OCI-LY7 (cell line): Measurements from ENCODE around the gene ZRSR2. TPM values are rescaled to one million over a fixed set of nuclear protein-coding genes. Genes with fewer than 3 reads are reported as not detected.
"Not testable (repeated sequence)": the region's sequence is repeated elsewhere in the genome, so short reads cannot be mapped to it uniquely, and the experiment has no call there.

Experiments used
- BruUV-seq: library from RNA; stranded (reverse); fragments of 400-500 nt; replicated peaks from 2 replicates; lab custom pipeline; 2021; lab: Mats Ljungman, UMichigan
- CTCF ChIA-PET: fragments of 300-600 bp; sonication (Branson Sonifier 250); formaldehyde crosslinking; loops from one replicate; lab custom pipeline; 2022; ENCODE audit warnings: antibody characterized with exemption; ENCODE audit not compliant: unreplicated experiment; lab: Charles Lee
- POLR2A ChIA-PET: fragments of 300-600 bp; sonication (Branson Sonifier 250); formaldehyde crosslinking; loops from one replicate; lab custom pipeline; 2022; ENCODE audit warnings: antibody characterized with exemption; lab: Charles Lee
- DNase-seq: peaks from one replicate; pipeline ENCODE4 v3.0.0-alpha.2; 2015; ENCODE audit warnings: low spot score
- H2AFZ ChIP-seq: fragments of 200-600 bp; sonication (generic), shearing (Covaris generic); 2 replicates; pipeline ENCODE4 v1.6.1; 2014; ENCODE audit warnings: mild to moderate bottlenecking, antibody characterized with exemption, low read length, moderate library complexity
- H3K27ac ChIP-seq: fragments of 200-600 bp; sonication (generic); 2 replicates; pipeline ENCODE4 v1.5.1; 2014; ENCODE audit warnings: mixed run types, low read depth, mild to moderate bottlenecking, moderate library complexity, low read length, inconsistent platforms; ENCODE audit not compliant: poor library complexity, severe bottlenecking
- H3K36me3 ChIP-seq: fragments of 200-600 bp; sonication (generic); 2 replicates; pipeline ENCODE4 v1.6.1; 2014; ENCODE audit warnings: mild to moderate bottlenecking, antibody characterized with exemption, low read length, moderate library complexity, mixed read lengths; ENCODE audit not compliant: insufficient read depth
- H3K4me1 ChIP-seq: fragments of 200-600 bp; sonication (generic); 2 replicates; pipeline ENCODE4 v1.5.1; 2014; ENCODE audit warnings: mild to moderate bottlenecking, low read length; ENCODE audit not compliant: insufficient read depth, poor library complexity, severe bottlenecking
- H3K4me2 ChIP-seq: fragments of 200-600 bp; sonication (generic); 2 replicates; pipeline ENCODE4 v1.6.1; 2014; ENCODE audit warnings: mild to moderate bottlenecking, low read length
- H3K4me3 ChIP-seq: fragments of 200-600 bp; sonication (generic); 2 replicates; pipeline ENCODE4 v1.5.1; 2014; ENCODE audit warnings: mild to moderate bottlenecking, low read depth, low read length; ENCODE audit not compliant: poor library complexity, severe bottlenecking
- H3K79me2 ChIP-seq: fragments of 200-600 bp; sonication (generic); 2 replicates; pipeline ENCODE4 v1.6.1; 2016; ENCODE audit warnings: low read depth, mild to moderate bottlenecking, low read length, moderate library complexity, mixed read lengths; ENCODE audit not compliant: insufficient read depth
- H3K9me2 ChIP-seq: fragments of 200-600 bp; sonication (generic); 2 replicates; pipeline ENCODE4 v1.6.1; 2016; ENCODE audit warnings: mild to moderate bottlenecking, low read length, mixed read lengths; ENCODE audit not compliant: insufficient read depth
- H3K9me3 ChIP-seq: fragments of 200-600 bp; sonication (generic); 2 replicates; pipeline ENCODE4 v1.6.1; 2014; ENCODE audit warnings: mild to moderate bottlenecking, mixed run types, low read length, mixed read lengths
- H4K20me1 ChIP-seq: fragments of 200-600 bp; sonication (generic); 2 replicates; pipeline ENCODE4 v1.6.1; 2014; ENCODE audit warnings: mild to moderate bottlenecking, antibody characterized with exemption, low read length, moderate library complexity, mixed read lengths; ENCODE audit not compliant: insufficient read depth
- EZH2phosphoT487 ChIP-seq: fragments of 200-600 bp; sonication (generic); IDR thresholded peaks from 2 replicates; pipeline ENCODE4 v1.6.1; 2018; ENCODE audit warnings: low read depth, borderline replicate concordance, mild to moderate bottlenecking, mixed run types, antibody characterized with exemption, low read length, moderate library complexity, mixed read lengths
- intact Hi-C: fragments of 100-400 bp; cut with micrococcal nuclease; formaldehyde crosslinking; loops from one replicate; pipeline ENCODE4 v1.10.0; 2022; ENCODE audit not compliant: unreplicated experiment
- total RNA-seq, 2 experiments: library from RNA; depleted of rRNA in 1 of 2; stranded (reverse); fragments of >200 nt in 1 of 2; shearing (Covaris generic) in 1 of 2; gene quantifications; 2 replicates each; pipeline ENCODE4 v1.2.3, GENCODE V29; 2014 to 2022
- TF ChIP-seq, protein P1 (sequence below): fragments of 200-600 bp; sonication (generic); conservative IDR thresholded peaks from 2 replicates; pipeline ENCODE4 v1.5.1; 2014; ENCODE audit warnings: mild to moderate bottlenecking, antibody characterized with exemption, low read length, moderate library complexity, mixed read lengths

ZRSR2 gene
- total RNA-seq, 2 experiments from 2014 or later = 6.2 to 14.0 TPM

DNA sequence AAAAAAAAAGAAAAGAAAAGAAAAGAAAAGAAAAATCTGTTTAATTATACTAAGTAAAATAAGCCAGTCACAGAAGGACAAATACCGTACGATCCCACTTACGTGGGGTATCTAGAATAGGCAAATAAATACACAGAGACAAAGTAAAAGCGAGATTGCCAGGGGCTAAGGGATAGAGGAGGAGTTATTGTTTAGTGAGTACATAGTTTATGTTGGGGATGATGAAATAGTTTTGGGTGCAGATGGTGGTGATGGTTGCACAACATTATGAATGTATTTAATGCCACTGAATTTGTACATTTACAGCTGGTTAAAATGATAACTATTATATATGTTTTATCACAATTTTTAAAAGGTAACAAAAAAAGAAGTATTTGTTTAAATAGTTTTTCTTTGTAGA, 45.1 kb upstream of the ZRSR2 start:
- no peaks in the 10 kb centered on the region for H4K20me1 ChIP-seq
- TF ChIP-seq, protein P1, sequence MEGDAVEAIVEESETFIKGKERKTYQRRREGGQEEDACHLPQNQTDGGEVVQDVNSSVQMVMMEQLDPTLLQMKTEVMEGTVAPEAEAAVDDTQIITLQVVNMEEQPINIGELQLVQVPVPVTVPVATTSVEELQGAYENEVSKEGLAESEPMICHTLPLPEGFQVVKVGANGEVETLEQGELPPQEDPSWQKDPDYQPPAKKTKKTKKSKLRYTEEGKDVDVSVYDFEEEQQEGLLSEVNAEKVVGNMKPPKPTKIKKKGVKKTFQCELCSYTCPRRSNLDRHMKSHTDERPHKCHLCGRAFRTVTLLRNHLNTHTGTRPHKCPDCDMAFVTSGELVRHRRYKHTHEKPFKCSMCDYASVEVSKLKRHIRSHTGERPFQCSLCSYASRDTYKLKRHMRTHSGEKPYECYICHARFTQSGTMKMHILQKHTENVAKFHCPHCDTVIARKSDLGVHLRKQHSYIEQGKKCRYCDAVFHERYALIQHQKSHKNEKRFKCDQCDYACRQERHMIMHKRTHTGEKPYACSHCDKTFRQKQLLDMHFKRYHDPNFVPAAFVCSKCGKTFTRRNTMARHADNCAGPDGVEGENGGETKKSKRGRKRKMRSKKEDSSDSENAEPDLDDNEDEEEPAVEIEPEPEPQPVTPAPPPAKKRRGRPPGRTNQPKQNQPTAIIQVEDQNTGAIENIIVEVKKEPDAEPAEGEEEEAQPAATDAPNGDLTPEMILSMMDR = no peak
- no peak for TF ChIP-seq EZH2phosphoT487
- no peak overlapping the region for H3K4me3 ChIP-seq
- no TSS peak for BruUV-seq
- no peak overlapping the region for H3K4me2 ChIP-seq
- no peaks in the 10 kb centered on the region for H3K9me3 ChIP-seq
- intact Hi-C loops = no loop called here
- H3K79me2 ChIP-seq = no peaks in the 10 kb centered on the region
- ChIA-PET CTCF (no interaction called here), POLR2A (interaction anchor here (0.7 kb wide), 2 partner anchors 14 to 22 kb away, joined by 3 to 8 read pairs; no protein-coding TSS in a partner anchor)
- no peaks in the 10 kb centered on the region for H3K9me2 ChIP-seq
- H2AFZ ChIP-seq = no peak overlapping the region
- no peak overlapping the region for H3K27ac ChIP-seq
- peaks cover 8% of the 10 kb centered on the region for H3K4me1 ChIP-seq
- H3K36me3 ChIP-seq = no peaks in the 10 kb centered on the region
- no peak for DNase-seq

GRCh38 chrX:15746651-15747050, 43.6 kb upstream of the ZRSR2 start:
- H4K20me1 ChIP-seq, H2AFZ ChIP-seq, H3K9me3 ChIP-seq, H3K9me2 ChIP-seq, H3K36me3 ChIP-seq, H3K4me2 ChIP-seq, H3K79me2 ChIP-seq, DNase-seq, H3K4me3 ChIP-seq, intact Hi-C loops, CTCF ChIA-PET, H3K27ac ChIP-seq, BruUV-seq: not testable (repeated sequence)
- peaks cover 13% of the 10 kb centered on the region for H3K4me1 ChIP-seq
- POLR2A ChIA-PET = interaction anchor here (0.6 to 0.7 kb wide), 3 partner anchors 13 to 123 kb away, joined by 3 to 6 read pairs (median 4); no protein-coding TSS in a partner anchor

DNA sequence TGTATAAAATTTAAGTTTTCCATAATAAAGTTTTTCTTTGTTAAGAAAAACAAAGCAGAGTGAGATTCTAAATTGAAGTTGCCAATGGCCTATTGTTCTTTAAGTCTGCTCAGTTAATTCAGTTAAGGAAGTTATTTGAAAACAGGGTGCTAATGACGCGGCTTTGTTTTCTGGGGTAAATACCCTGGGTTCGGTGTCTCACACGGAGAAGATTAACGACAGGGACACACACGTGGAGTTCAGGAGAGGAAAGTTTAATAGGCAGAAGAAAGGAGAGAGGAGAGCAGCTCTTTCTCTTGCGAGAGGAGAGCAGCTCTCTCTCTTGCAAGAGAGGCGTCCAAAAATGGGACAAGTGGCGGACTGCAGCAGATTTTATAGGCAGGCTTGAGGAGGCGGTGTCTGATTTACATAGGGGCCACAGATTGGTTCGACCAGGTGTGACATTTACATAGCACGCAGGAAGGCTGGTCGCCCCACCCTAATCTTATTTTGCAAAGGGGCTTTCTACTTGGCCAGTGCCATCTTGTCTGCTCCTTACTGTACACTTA, 42.6 kb upstream of the ZRSR2 start:
- CTCF ChIA-PET = no interaction called here
- peaks cover 13% of the 10 kb centered on the region for H3K4me1 ChIP-seq

More for the DNA sequence above, 42.6 kb upstream of the ZRSR2 start:
- Histone ChIP-seq H3K9me2 (no peaks in the 10 kb centered on the region), H3K79me2 (no peaks in the 10 kb centered on the region), H3K36me3 (no peaks in the 10 kb centered on the region), H4K20me1 (no peaks in the 10 kb centered on the region), H3K4me3 (no peak overlapping the region), H3K27ac (no peak overlapping the region), H3K4me2 (no peak overlapping the region), H2AFZ (no peak overlapping the region), H3K9me3 (no peaks in the 10 kb centered on the region)
- no TSS peak for BruUV-seq
- no peak for TF ChIP-seq EZH2phosphoT487
- TF ChIP-seq, protein P1 = no peak
- no peak for DNase-seq
- POLR2A ChIA-PET = interaction anchor here (0.7 kb wide), 1 partner anchor 20 kb away, joined by 3 read pairs; no protein-coding TSS in a partner anchor
- intact Hi-C loops = no loop called here
